DND-41 (cell line): ENCODE results near the gene GOSR2.

ENCODE experiments used
- CTCF ChIP-seq: IDR thresholded peaks from 2 replicates; pipeline ENCODE4 v1.5.1; 2012; ENCODE audit warnings: borderline replicate concordance, low read length, moderate library complexity, mild to moderate bottlenecking; ENCODE audit not compliant: poor library complexity, severe bottlenecking; ENCODE audit errors: extremely low read depth
- EZH2 ChIP-seq: IDR thresholded peaks from 3 replicates; pipeline ENCODE4 v1.6.1; 2012; ENCODE audit warnings: borderline replicate concordance, low read depth, mild to moderate bottlenecking, moderate library complexity, low read length, inconsistent platforms; ENCODE audit not compliant: severe bottlenecking

GRCh38 chr17:46898860-46899259 lies 24.1 kb upstream of the GOSR2 start:
- TF ChIP-seq CTCF (no peak), EZH2 (no peak)
